Amniotic stem cell (primary cell): ENCODE data around the gene PLLP.

ENCODE experiments used
- DNase-seq: peaks from one replicate; lab custom pipeline; 2025; lab: John Stamatoyannopoulos, UW

The PLLP gene

GRCh38 chr16:57225978-57226377 lies 58.5 kb downstream of the PLLP start:
- DNase-seq = no peak

- no peak for DNase-seq
Observed at GRCh38 chr16:57224651-57225335, 59.7 kb downstream of the PLLP start.

GRCh38 chr16:57223057-57223456 lies 61.4 kb downstream of the PLLP start:
- DNase-seq = no peak

GRCh38 chr16:57216968-57217367 lies 67.5 kb downstream of the PLLP start:
- DNase-seq = no peak

- no peak for DNase-seq
Observed at GRCh38 chr16:57213462-57213861, 71.0 kb downstream of the PLLP start.

- DNase-seq = no peak
Observed at GRCh38 chr16:57209780-57210179, 74.7 kb downstream of the PLLP start.

GRCh38 chr16:57208926-57209325 lies 75.5 kb downstream of the PLLP start:
- no peak for DNase-seq
